Neuronal stem cell (in vitro differentiated cells): ENCODE data around the gene AS3MT. TPM values are rescaled to one million over a fixed set of nuclear protein-coding genes. Genes with fewer than 3 reads are reported as not detected.

Experiments
- DNase-seq: peaks from one replicate; pipeline ENCODE4 v3.0.0-alpha.2; 2013; ENCODE audit warnings: low spot score
- H2AFZ ChIP-seq: one replicate; pipeline ENCODE4 v1.6.1; 2013; ENCODE audit warnings: mild to moderate bottlenecking, low read length, inconsistent platforms
- H2AK5ac ChIP-seq: 2 replicates; pipeline ENCODE4 v1.6.1; 2013; ENCODE audit warnings: low read depth, mild to moderate bottlenecking, inconsistent platforms, low read length, moderate library complexity, mixed read lengths
- H2BK120ac ChIP-seq: 2 replicates; pipeline ENCODE4 v1.6.1; 2013; ENCODE audit warnings: low read depth, mild to moderate bottlenecking, inconsistent platforms, low read length, moderate library complexity, mixed read lengths
- H2BK12ac ChIP-seq: one replicate; pipeline ENCODE4 v1.6.1; 2013; ENCODE audit warnings: low read length, inconsistent platforms
- H2BK15ac ChIP-seq: 2 replicates; pipeline ENCODE4 v1.6.1; 2013; ENCODE audit warnings: mild to moderate bottlenecking, low read length, inconsistent platforms, mixed read lengths
- H2BK5ac ChIP-seq: one replicate; pipeline ENCODE4 v1.6.1; 2013; ENCODE audit warnings: inconsistent platforms, mild to moderate bottlenecking, low read length, moderate library complexity
- H3K14ac ChIP-seq: one replicate; pipeline ENCODE4 v1.6.1; 2013; ENCODE audit warnings: low read length, inconsistent platforms
- H3K18ac ChIP-seq: 2 replicates; pipeline ENCODE4 v1.6.1; 2013; ENCODE audit warnings: low read length, inconsistent platforms
- H3K23ac ChIP-seq: 2 replicates; pipeline ENCODE4 v1.6.1; 2013; ENCODE audit warnings: low read depth, mild to moderate bottlenecking, mixed read lengths, low read length, inconsistent platforms; ENCODE audit not compliant: poor library complexity
- H3K27ac ChIP-seq: replicated peaks from 3 replicates; pipeline ENCODE4 v1.5.1; 2013; ENCODE audit warnings: low read length, inconsistent platforms
- H3K27me3 ChIP-seq, 3 experiments: 2 replicates each; pipeline ENCODE4 v1.6.1; 2013; ENCODE audit warnings: low read length in 3 of 3, mild to moderate bottlenecking in 2 of 3, inconsistent platforms in 1 of 3, low read depth in 1 of 3, mixed read lengths in 1 of 3, moderate library complexity in 1 of 3; ENCODE audit not compliant: control insufficient read depth in 3 of 3, insufficient read depth in 3 of 3
- H3K36me3 ChIP-seq, 2 donors: replicated peaks in 1 of 2; 2 replicates each; pipeline ENCODE4 v1.6.1; 2013; ENCODE audit warnings: low read length in 2 of 2; ENCODE audit not compliant: control insufficient read depth in 2 of 2, insufficient read depth in 2 of 2
- H3K4ac ChIP-seq: 2 replicates; pipeline ENCODE4 v1.6.1; 2013; ENCODE audit warnings: inconsistent platforms, mild to moderate bottlenecking, low read length, moderate library complexity
- H3K4me1 ChIP-seq, 2 donors: 1 replicate in 1 of 2; 2 replicates in 1 of 2; pipeline ENCODE4 v1.6.1; 2013; ENCODE audit warnings: low read length in 2 of 2, low read depth in 1 of 2; ENCODE audit not compliant: control insufficient read depth in 2 of 2, insufficient read depth in 1 of 2
- H3K4me2 ChIP-seq: one replicate; pipeline ENCODE4 v1.6.1; 2013; ENCODE audit warnings: mild to moderate bottlenecking, low read length, inconsistent platforms; ENCODE audit not compliant: insufficient read depth, poor library complexity, severe bottlenecking
- H3K4me3 ChIP-seq, 2 donors: 2 replicates each; pipeline ENCODE4 v1.5.1; 2013; ENCODE audit warnings: low read length in 2 of 2, mild to moderate bottlenecking in 2 of 2, inconsistent platforms in 1 of 2, moderate library complexity in 1 of 2
- H3K79me1 ChIP-seq: one replicate; pipeline ENCODE4 v1.6.1; 2013; ENCODE audit warnings: low read depth, mild to moderate bottlenecking, inconsistent platforms, low read length, moderate library complexity
- H3K9ac ChIP-seq: one replicate; pipeline ENCODE4 v1.6.1; 2013; ENCODE audit warnings: mild to moderate bottlenecking, low read depth, low read length, inconsistent platforms; ENCODE audit not compliant: poor library complexity
- H3K9me3 ChIP-seq, 2 donors: replicated peaks in 1 of 2; 2 replicates each; pipeline versions ENCODE3 to v1.6.1; 2013; ENCODE audit warnings: low read length in 2 of 2, mild to moderate bottlenecking in 2 of 2, inconsistent platforms in 1 of 2, low read depth in 1 of 2, mixed read lengths in 1 of 2, moderate library complexity in 1 of 2; ENCODE audit not compliant: control insufficient read depth in 2 of 2, insufficient read depth in 1 of 2
- H4K8ac ChIP-seq: one replicate; pipeline ENCODE4 v1.6.1; 2013; ENCODE audit warnings: low read depth, mild to moderate bottlenecking, inconsistent platforms, low read length, moderate library complexity
- H4K91ac ChIP-seq: one replicate; pipeline ENCODE4 v1.6.1; 2013; ENCODE audit warnings: low read length, low read depth, mild to moderate bottlenecking, inconsistent platforms; ENCODE audit not compliant: poor library complexity
- WGBS, 2 donors: extraction: QIAGEN DNeasy Blood & Tissue Kit; methylation state at CpG; one replicate each; pipeline ENCODE4 v1.1.7; 2013; ENCODE audit warnings: missing lambda C conversion rate in 2 of 2, mixed read lengths in 1 of 2; ENCODE audit not compliant: insufficient read length in 2 of 2, insufficient replicate concordance in 1 of 2; ENCODE audit errors: extremely low coverage in 2 of 2; 5-methylcytosine and 5-hydroxymethylcytosine counted together
- small RNA-seq: library from polyadenylated mRNA; stranded (forward); fragments of <200 nt; extraction: miRNeasy Mini kit (QIAGEN cat#:217004); gene quantifications from one replicate; pipeline ENCODE3, GENCODE V24; 2013; ENCODE audit not compliant: insufficient read depth

The AS3MT gene

GRCh38 chr10:102948786-102949185 is 79.5 kb downstream of the AS3MT start:
- no peak overlapping the region for H3K14ac ChIP-seq
- no peaks in the 10 kb centered on the region for H3K79me1 ChIP-seq
- no peaks in the 10 kb centered on the region for H3K27me3 ChIP-seq
- no peaks in the 10 kb centered on the region for H3K9me3 ChIP-seq
- no peak overlapping the region for H2AK5ac ChIP-seq
- H3K4me2 ChIP-seq = no peak overlapping the region
- no peak overlapping the region for H3K9ac ChIP-seq
- H2BK120ac ChIP-seq = no peak overlapping the region
- H4K8ac ChIP-seq = no peak overlapping the region
- no peak overlapping the region for H3K4me3 ChIP-seq
- H3K23ac ChIP-seq = no peak overlapping the region
- H2BK5ac ChIP-seq = no peak overlapping the region
- no peak overlapping the region for H4K91ac ChIP-seq
- H3K4ac ChIP-seq = no peak overlapping the region
- H2BK12ac ChIP-seq = no peak overlapping the region
- no peak overlapping the region for H3K27ac ChIP-seq
- no peak for DNase-seq
- H3K18ac ChIP-seq = no peak overlapping the region
- peaks cover 0 to 5% of the 10 kb centered on the region in 2 donors for H3K4me1 ChIP-seq
- no peaks in the 10 kb centered on the region for H3K36me3 ChIP-seq
- WGBS, 2 donors = no CpG with 5 or more reads among the region's 3 CpGs
- no peak overlapping the region for H2AFZ ChIP-seq
- no peak overlapping the region for H2BK15ac ChIP-seq

DNA sequence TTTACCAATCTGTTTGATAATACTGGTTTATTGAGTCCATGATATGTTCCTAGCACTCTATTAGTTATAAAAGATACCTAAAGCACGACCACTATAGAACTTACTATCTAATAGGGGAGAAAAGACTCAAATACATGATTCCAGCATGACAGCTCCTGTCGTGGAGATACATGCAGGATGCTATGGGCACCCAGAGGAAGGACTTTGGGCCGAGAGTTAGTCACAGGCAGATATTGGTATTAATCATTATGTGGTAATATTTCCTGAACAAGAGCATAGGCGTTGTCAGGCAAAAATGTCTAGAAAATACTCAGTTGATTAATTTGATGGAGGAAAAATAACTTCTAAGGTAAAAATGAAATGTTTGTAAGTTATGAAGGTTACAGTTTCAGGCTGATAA is 80.6 kb downstream of the AS3MT start:
- Histone ChIP-seq H3K18ac (no peak overlapping the region), H2BK5ac (no peak overlapping the region), H3K79me1 (no peaks in the 10 kb centered on the region), H3K14ac (no peak overlapping the region), H2BK120ac (no peak overlapping the region), H3K9me3 (no peaks in the 10 kb centered on the region), H3K4me2 (no peak overlapping the region), H3K23ac (no peak overlapping the region), H4K8ac (no peak overlapping the region), H2AFZ (no peak overlapping the region), H2AK5ac (no peak overlapping the region), H3K36me3 (no peaks in the 10 kb centered on the region), H2BK12ac (no peak overlapping the region), H3K4ac (no peak overlapping the region), H3K4me3 (no peak overlapping the region), H3K27ac (no peak overlapping the region), H3K4me1 (peaks cover 0 to 5% of the 10 kb centered on the region in 2 donors), H4K91ac (no peak overlapping the region), H2BK15ac (no peak overlapping the region), H3K27me3 (no peaks in the 10 kb centered on the region), H3K9ac (no peak overlapping the region)
- no CpG with 5 or more reads among the region's 4 CpGs for WGBS, 2 donors
- no peak for DNase-seq

GRCh38 chr10:102951316-102951715 is 82.0 kb downstream of the AS3MT start:
- no CpG with 5 or more reads among the region's 3 CpGs for WGBS, 2 donors
- Histone ChIP-seq H3K4me3 (no peak overlapping the region), H3K4me2 (no peak overlapping the region), H3K23ac (no peak overlapping the region), H3K4ac (no peak overlapping the region), H3K9me3 (no peaks in the 10 kb centered on the region), H2BK5ac (no peak overlapping the region), H3K9ac (no peak overlapping the region), H4K8ac (no peak overlapping the region), H2BK12ac (no peak overlapping the region), H4K91ac (no peak overlapping the region), H3K27me3 (no peaks in the 10 kb centered on the region), H3K4me1 (no peaks in the 10 kb centered on the region), H3K27ac (no peak overlapping the region), H2AFZ (no peak overlapping the region), H3K14ac (no peak overlapping the region), H3K18ac (no peak overlapping the region), H3K79me1 (no peaks in the 10 kb centered on the region), H2BK15ac (no peak overlapping the region), H2AK5ac (no peak overlapping the region), H3K36me3 (no peaks in the 10 kb centered on the region), H2BK120ac (no peak overlapping the region)
- DNase-seq = no peak

Small RNA genes within 50 kb of the gene (small RNA-seq; reads per million reads assigned to genes)
- gene AS3MT = not detected
- gene RF00026 = not detected
